GM23338 (cell line): Measurements from ENCODE around the gene RUSC2. TPM values are rescaled to one million over a fixed set of nuclear protein-coding genes. Genes with fewer than 3 reads are reported as not detected.

Experiments used
- ATAC-seq: fragments of 200-7000 bp; cut with Tn5 transposase; 3 replicates; pipeline ENCODE4 v1.9.1; 2020
- DNase-seq: peaks from one replicate; pipeline ENCODE4 v3.0.0-alpha.2; 2015; ENCODE audit warnings: low spot score
- H2AFZ ChIP-seq: fragments of 200-600 bp; sonication (generic); 2 replicates; pipeline ENCODE4 v1.8.0; 2016; ENCODE audit warnings: antibody characterized with exemption, mild to moderate bottlenecking, moderate library complexity
- H3F3A ChIP-seq: fragments of 200-600 bp; sonication (generic); replicated peaks from 2 replicates; pipeline ENCODE4 v1.8.0; 2017; ENCODE audit warnings: antibody characterized with exemption, mixed run types, low read depth
- H3K27ac ChIP-seq: fragments of 200-600 bp; sonication (generic); 2 replicates; pipeline ENCODE4 v1.6.1; 2016; ENCODE audit warnings: low read depth
- H3K27me3 ChIP-seq: fragments of 200-600 bp; sonication (generic); 2 replicates; pipeline ENCODE4 v1.8.0; 2016; ENCODE audit warnings: mild to moderate bottlenecking, mixed run types, moderate library complexity; ENCODE audit not compliant: insufficient read depth
- H3K36me3 ChIP-seq: fragments of 200-600 bp; sonication (generic); 2 replicates; pipeline ENCODE4 v1.8.0; 2016; ENCODE audit warnings: mild to moderate bottlenecking; ENCODE audit not compliant: insufficient read depth
- H3K4me1 ChIP-seq: fragments of 200-600 bp; sonication (generic); 2 replicates; pipeline ENCODE4 v1.8.0; 2016; ENCODE audit warnings: mild to moderate bottlenecking, moderate library complexity; ENCODE audit not compliant: insufficient read depth
- H3K4me2 ChIP-seq: fragments of 200-600 bp; sonication (generic); 2 replicates; pipeline ENCODE4 v1.7.1; 2017; ENCODE audit warnings: mixed run types
- H3K4me3 ChIP-seq: fragments of 200-600 bp; sonication (generic); 2 replicates; pipeline ENCODE4 v1.6.1; 2016; ENCODE audit warnings: mixed run types
- H3K79me2 ChIP-seq: fragments of 200-600 bp; sonication (generic); replicated peaks from 2 replicates; pipeline ENCODE4 v1.8.0; 2017; ENCODE audit warnings: mild to moderate bottlenecking; ENCODE audit not compliant: insufficient read depth
- H3K9me2 ChIP-seq: fragments of 200-600 bp; sonication (generic); 2 replicates; pipeline ENCODE4 v1.8.0; 2017; ENCODE audit not compliant: insufficient read depth
- H4K20me1 ChIP-seq: fragments of 200-600 bp; sonication (generic); replicated peaks from 2 replicates; pipeline ENCODE4 v1.8.0; 2017; ENCODE audit warnings: mild to moderate bottlenecking; ENCODE audit not compliant: insufficient read depth
- H3K27ac Mint-ChIP-seq: 2 replicates; pipeline ENCODE4 v1.8.0; 2020; ENCODE audit warnings: inconsistent platforms, mild to moderate bottlenecking, moderate library complexity, mixed read lengths
- H3K27me3 Mint-ChIP-seq: 3 replicates; pipeline ENCODE4 v1.8.0; 2022; ENCODE audit warnings: low read depth, mild to moderate bottlenecking, moderate library complexity, mixed read lengths, inconsistent platforms; ENCODE audit not compliant: insufficient read depth, poor library complexity
- H3K36me3 Mint-ChIP-seq: 3 replicates; pipeline ENCODE4 v1.8.0; 2021; ENCODE audit warnings: low read depth, mild to moderate bottlenecking, inconsistent platforms, moderate library complexity, mixed read lengths
- H3K4me1 Mint-ChIP-seq: 3 replicates; pipeline ENCODE4 v1.8.0; 2020; ENCODE audit warnings: mild to moderate bottlenecking, inconsistent platforms, mixed read lengths
- H3K4me3 Mint-ChIP-seq: 3 replicates; pipeline ENCODE4 v1.8.0; 2021; ENCODE audit warnings: moderate library complexity, mild to moderate bottlenecking, inconsistent platforms, mixed read lengths
- H3K9me3 Mint-ChIP-seq: 3 replicates; pipeline ENCODE4 v1.8.0; 2020; ENCODE audit warnings: moderate library complexity, mild to moderate bottlenecking, inconsistent platforms, mixed read lengths
- CREB1 ChIP-seq: fragments of 250-450 bp; sonication (Bioruptor Pico); IDR thresholded peaks from 2 replicates; pipeline ENCODE4 v1.5.0; 2020; ENCODE audit warnings: low read depth, mild to moderate bottlenecking, moderate library complexity
- EZH2 ChIP-seq: fragments of 200-600 bp; sonication (generic); IDR thresholded peaks from one replicate; pipeline ENCODE4 v1.8.0; 2017; ENCODE audit warnings: antibody characterized with exemption, mild to moderate bottlenecking, low read depth; ENCODE audit not compliant: unreplicated experiment
- EZH2phosphoT487 ChIP-seq: fragments of 200-600 bp; sonication (generic); IDR thresholded peaks from one replicate; pipeline ENCODE4 v1.8.1; 2018; ENCODE audit warnings: antibody characterized with exemption; ENCODE audit not compliant: unreplicated experiment
- JUNB ChIP-seq: IDR thresholded peaks from one replicate; pipeline ENCODE4 v1.6.1; 2016; ENCODE audit warnings: antibody characterized with exemption; ENCODE audit not compliant: unreplicated experiment
- NANOG ChIP-seq: IDR thresholded peaks from 2 replicates; pipeline ENCODE4 v1.6.1; 2016; ENCODE audit warnings: antibody characterized with exemption, borderline replicate concordance
- REST ChIP-seq: IDR thresholded peaks from one replicate; pipeline ENCODE4 v1.6.1; 2018; ENCODE audit warnings: antibody characterized with exemption; ENCODE audit not compliant: unreplicated experiment
- ZNF114 ChIP-seq: fragments of 250-450 bp; sonication (Bioruptor Pico); IDR thresholded peaks from 2 replicates; pipeline ENCODE4 v1.5.0; 2020; ENCODE audit warnings: mild to moderate bottlenecking, moderate library complexity
- ZNF331 ChIP-seq: fragments of 250-450 bp; sonication (Bioruptor Pico); IDR thresholded peaks from 2 replicates; pipeline ENCODE4 v1.5.0; 2020; ENCODE audit warnings: low read depth, mild to moderate bottlenecking, moderate library complexity
- polyA plus RNA-seq: library from polyadenylated mRNA; unstranded; fragments of >200 nt; fragmentation: Nextera tagmentation; extraction: Ambion mirVana; gene quantifications from 2 replicates; pipeline ENCODE4 v1.2.1, GENCODE V29; 2016
- total RNA-seq: library from RNA; depleted of rRNA; stranded (reverse); fragments of >200 nt; shearing (Covaris generic); gene quantifications from 2 replicates; pipeline ENCODE4 v1.2.3, GENCODE V29; 2014

RUSC2 gene
- total and polyA plus RNA-seq, 2 experiments from 2014 or later = 3.0 to 8.2 TPM

- TF ChIP-seq REST = no peak
- TF ChIP-seq CREB1 (CRISPR knock-in tag) = no peak
Measured at GRCh38 chr9:35517552-35518224, 27.8 kb downstream of the RUSC2 start (continued).

DNA sequence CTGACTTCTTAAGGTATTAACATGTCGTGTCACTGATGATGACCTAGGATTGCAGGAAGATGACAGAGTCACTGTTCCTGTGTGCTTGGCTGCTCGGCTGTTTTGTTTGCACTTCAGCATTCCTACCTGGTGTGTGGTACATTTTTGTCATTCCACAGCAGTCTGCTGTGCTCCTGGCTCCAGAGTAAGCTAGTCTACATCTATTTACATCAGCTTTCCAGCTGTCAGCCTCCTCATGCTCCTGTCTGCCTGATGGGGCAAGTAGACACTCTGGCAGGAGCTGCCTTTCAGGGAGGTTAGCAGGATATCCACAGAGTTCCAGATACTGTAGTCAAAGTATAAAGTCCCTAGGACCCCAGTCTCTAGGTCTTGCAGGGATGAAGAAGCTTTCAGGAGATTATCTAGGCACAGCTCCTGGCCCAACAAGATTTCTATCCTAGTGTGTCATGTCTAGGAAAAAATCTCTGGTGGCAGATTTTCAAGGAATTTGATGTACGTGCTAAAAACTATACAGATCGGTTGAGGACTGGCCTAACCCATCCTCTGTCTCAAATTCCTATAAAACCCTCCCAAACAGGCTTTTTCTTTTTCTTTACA is 28.4 kb downstream of the RUSC2 start:
- H3K36me3 Mint-ChIP-seq = no peaks in the 10 kb centered on the region

DNA sequence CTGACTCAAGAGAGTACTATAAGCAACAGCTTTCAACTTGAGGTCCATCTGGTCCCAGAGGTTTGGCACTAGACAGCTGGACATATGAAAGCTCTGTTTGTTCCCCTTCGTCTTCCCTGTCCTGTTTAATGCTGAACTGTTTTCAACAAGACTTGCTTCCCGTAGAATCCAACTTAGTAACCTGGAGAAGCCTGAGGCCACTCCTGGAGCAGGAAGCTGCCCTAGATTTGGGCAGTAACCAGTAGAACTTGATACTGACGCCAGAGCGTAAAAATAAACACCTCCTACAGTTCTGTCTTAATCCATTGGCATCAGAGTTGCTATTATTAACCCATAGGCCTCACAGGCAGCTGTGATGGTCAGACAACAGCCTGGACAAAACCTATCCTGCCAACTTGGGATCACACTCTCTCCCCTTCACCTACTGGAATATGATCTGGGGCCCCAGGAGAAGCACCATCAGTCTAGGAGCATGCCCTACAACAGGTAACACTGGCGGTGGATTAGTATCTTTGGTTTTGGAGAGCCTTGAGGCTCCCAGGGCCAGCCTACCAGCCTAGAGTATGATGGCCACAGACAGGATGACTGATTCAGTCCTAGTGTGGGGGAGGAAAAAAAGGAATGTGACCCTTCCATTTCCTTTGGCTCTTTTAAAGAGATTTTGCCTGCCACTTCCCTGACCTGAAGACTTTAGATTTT is 29.2 kb downstream of the RUSC2 start:
- DNase-seq (peak; percentile 33), ATAC-seq (no peak)
- Histone ChIP-seq H3F3A (no peaks in the 10 kb centered on the region), H3K27ac (no peak overlapping the region), H4K20me1 (no peaks in the 10 kb centered on the region), H3K4me3 (no peak overlapping the region), H3K9me2 (no peaks in the 10 kb centered on the region), H3K27me3 (no peaks in the 10 kb centered on the region), H3K36me3 (no peaks in the 10 kb centered on the region), H3K4me2 (peak overlapping the region; percentile 36), H3K4me1 (peaks cover 42% of the 10 kb centered on the region), H3K79me2 (peaks cover 3% of the 10 kb centered on the region; the same call in 1 of the 2 replicates), H2AFZ (no peak overlapping the region)
- Mint-ChIP-seq H3K27me3 (peaks cover 6% of the 10 kb centered on the region), H3K9me3 (no peaks in the 10 kb centered on the region), H3K4me3 (no peak overlapping the region; the same call in 2 of the 3 replicates), H3K27ac (no peak overlapping the region), H3K36me3 (no peaks in the 10 kb centered on the region), H3K4me1 (peaks cover 47% of the 10 kb centered on the region)
- TF ChIP-seq ZNF114 (no peak), ZNF331 (CRISPR knock-in tag) (no peak), EZH2phosphoT487 (no peak), REST (no peak), JUNB (no peak), CREB1 (CRISPR knock-in tag) (no peak), NANOG (no peak), EZH2 (no peak)

More for the DNA sequence above, 28.4 kb downstream of the RUSC2 start:
- no peaks in the 10 kb centered on the region for H3K9me2 ChIP-seq
- H3K4me2 ChIP-seq = peak overlapping the region; percentile 36
- H3K4me3 Mint-ChIP-seq = no peak overlapping the region
- H4K20me1 ChIP-seq = no peaks in the 10 kb centered on the region
- no peak overlapping the region for H3K27ac ChIP-seq
- no peak overlapping the region for H3K4me3 ChIP-seq
- H3K27me3 ChIP-seq = no peaks in the 10 kb centered on the region
- peaks cover 47% of the 10 kb centered on the region for H3K4me1 Mint-ChIP-seq
- H3F3A ChIP-seq = no peaks in the 10 kb centered on the region
- no peaks in the 10 kb centered on the region for H3K36me3 ChIP-seq
- no peak overlapping the region for H2AFZ ChIP-seq
- H3K27me3 Mint-ChIP-seq = peaks cover 6% of the 10 kb centered on the region
- H3K4me1 ChIP-seq = peaks cover 42% of the 10 kb centered on the region
- no peaks in the 10 kb centered on the region for H3K9me3 Mint-ChIP-seq
- H3K79me2 ChIP-seq = no peaks in the 10 kb centered on the region
- DNase-seq (peak; percentile 91), ATAC-seq (peak; percentile 89)
- no peak for TF ChIP-seq EZH2phosphoT487
- TF ChIP-seq CREB1 (CRISPR knock-in tag) = peak; percentile 67
- peak overlapping the region; percentile 83 for H3K27ac Mint-ChIP-seq
